C1 segment of cervical spinal cord (tissue), 14 donors: ENCODE data around the gene AGPAT3.
"Not testable (repeated sequence)": the region's sequence is repeated elsewhere in the genome, so short reads cannot be mapped to it uniquely, and the experiment has no call there.

Experiments
- DNase-seq, 14 donors: peaks; one replicate each; lab custom pipeline; 2025; lab: John Stamatoyannopoulos, UW

AGPAT3 gene

GRCh38 chr21:43834146-43834905, 30.7 kb upstream of the AGPAT3 start:
- no peak for DNase-seq

- DNase-seq: no peak
Measured at GRCh38 chr21:43835050-43835449, 30.0 kb upstream of the AGPAT3 start.

- no peak for DNase-seq
Measured at GRCh38 chr21:43835861-43836260, 29.2 kb upstream of the AGPAT3 start.

GRCh38 chr21:43836616-43837015, 28.4 kb upstream of the AGPAT3 start:
- no peak for DNase-seq

GRCh38 chr21:43840259-43840658, 24.8 kb upstream of the AGPAT3 start:
- DNase-seq: no peak

GRCh38 chr21:43842742-43843141, 22.3 kb upstream of the AGPAT3 start:
- no peak for DNase-seq

- not testable (repeated sequence) for DNase-seq
Measured at GRCh38 chr21:43844906-43845305, 20.1 kb upstream of the AGPAT3 start.

- no peak for DNase-seq
Measured at GRCh38 chr21:43845386-43845785, 19.6 kb upstream of the AGPAT3 start.

- DNase-seq: no peak
Measured at GRCh38 chr21:43846430-43846829, 18.6 kb upstream of the AGPAT3 start.

GRCh38 chr21:43847301-43847700, 17.7 kb upstream of the AGPAT3 start:
- DNase-seq: no peak

GRCh38 chr21:43848771-43849170, 16.3 kb upstream of the AGPAT3 start:
- DNase-seq: no peak

GRCh38 chr21:43849532-43850299, 15.3 kb upstream of the AGPAT3 start:
- DNase-seq: no peak

- DNase-seq: no peak
Measured at GRCh38 chr21:43850728-43851295, 14.2 kb upstream of the AGPAT3 start.

GRCh38 chr21:43851593-43851992, 13.4 kb upstream of the AGPAT3 start:
- DNase-seq: no peak

GRCh38 chr21:43853851-43854772, 10.9 kb upstream of the AGPAT3 start:
- no peak for DNase-seq

GRCh38 chr21:43854773-43855633, 10.0 kb upstream of the AGPAT3 start:
- DNase-seq: no peak

- DNase-seq: no peak
Measured at GRCh38 chr21:43855955-43856354, 9.1 kb upstream of the AGPAT3 start.

- DNase-seq: no peak
Measured at GRCh38 chr21:43858806-43859648, 6.0 kb upstream of the AGPAT3 start.

- DNase-seq: no peak
Measured at GRCh38 chr21:43859747-43860214, 5.2 kb upstream of the AGPAT3 start.

GRCh38 chr21:43861706-43862105, 3.3 kb upstream of the AGPAT3 start:
- no peak for DNase-seq
